ENCODE measurements around the gene TIAM2. TPM values are rescaled to one million over a fixed set of nuclear protein-coding genes. Genes with fewer than 3 reads are reported as not detected.

The TIAM2 gene
- total and polyA plus RNA-seq, 2 experiments from 2014 or later = 14.2 to 24.4 TPM

DNA sequence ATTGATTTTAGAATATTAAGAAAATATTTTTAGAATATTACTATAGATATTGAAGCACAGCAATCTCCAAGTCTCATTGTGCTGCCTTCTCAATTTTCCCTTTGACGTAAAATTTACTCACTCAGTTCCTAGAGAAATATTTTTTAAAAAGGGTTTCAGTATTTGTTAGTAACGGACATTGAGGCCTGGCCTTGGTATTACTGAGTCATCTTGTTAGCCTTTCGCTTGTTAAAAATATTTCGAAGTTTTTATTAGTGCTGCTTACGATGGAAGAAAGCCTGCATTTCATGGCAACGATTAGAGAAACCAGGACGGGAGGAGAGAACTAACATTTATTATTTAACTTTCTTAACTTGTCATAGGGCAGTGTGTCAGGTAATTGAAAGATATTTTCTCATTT is 82.2 kb downstream of the TIAM2 start (continued):
- TF ChIP-seq ZNF462 (CRISPR knock-in tag; IDR thresholded peaks at IDR 0.05) = no peak
- TF ChIP-seq CREB1 (CRISPR knock-in tag; IDR thresholded peaks at IDR 0.05; ENCODE audit: low read depth) = no peak

GRCh38 chr6:155077784-155078183 is 82.7 kb downstream of the TIAM2 start:
- DNase-seq (ENCODE audit: low spot score) (no peak), ATAC-seq (no peak)
- no peak overlapping the region for H3K4me3 Mint-ChIP-seq
- no peaks in the 10 kb centered on the region for H3K79me2 ChIP-seq (replicated peaks; ENCODE audit: insufficient read depth)
- H3K36me3 Mint-ChIP-seq (ENCODE audit: low read depth) = no peaks in the 10 kb centered on the region
- H4K20me1 ChIP-seq (replicated peaks; ENCODE audit: insufficient read depth) = no peaks in the 10 kb centered on the region
- H3K4me1 Mint-ChIP-seq = peaks cover 22% of the 10 kb centered on the region
- H2AFZ ChIP-seq = no peak overlapping the region
- H3K4me3 ChIP-seq = no peak overlapping the region
- H3K27ac ChIP-seq (ENCODE audit: low read depth) = peak overlapping the region; percentile 43; the same call in 1 of the 2 replicates
- peaks cover 10% of the 10 kb centered on the region for H3K4me1 ChIP-seq (ENCODE audit: insufficient read depth)
- no peak overlapping the region for H3K27ac Mint-ChIP-seq
- no peaks in the 10 kb centered on the region for H3K27me3 ChIP-seq (ENCODE audit: insufficient read depth)
- peaks cover 6% of the 10 kb centered on the region for H3K27me3 Mint-ChIP-seq (ENCODE audit: insufficient read depth, low read depth, poor library complexity)
- H3K9me2 ChIP-seq (ENCODE audit: insufficient read depth) = no peaks in the 10 kb centered on the region
- TF ChIP-seq ZNF331 (CRISPR knock-in tag; IDR thresholded peaks at IDR 0.05; ENCODE audit: low read depth) (no peak), ZNF114 (CRISPR knock-in tag; IDR thresholded peaks at IDR 0.05) (no peak), EZH2 (IDR thresholded peaks at IDR 0.05; ENCODE audit: low read depth, unreplicated experiment) (no peak), CREB1 (CRISPR knock-in tag; IDR thresholded peaks at IDR 0.05; ENCODE audit: low read depth) (no peak), STAT1 (IDR thresholded peaks at IDR 0.05; ENCODE audit: unreplicated experiment) (no peak), EZH2phosphoT487 (IDR thresholded peaks at IDR 0.05; ENCODE audit: unreplicated experiment) (no peak), CTCF (conservative IDR thresholded peaks at IDR 0.05; ENCODE audit: low read depth in 2 of 2) (no peak), REST (IDR thresholded peaks at IDR 0.05; ENCODE audit: unreplicated experiment) (no peak), NANOG (IDR thresholded peaks at IDR 0.05; ENCODE audit: borderline replicate concordance) (no peak)
- H3F3A ChIP-seq (replicated peaks; ENCODE audit: low read depth) = peaks cover 10% of the 10 kb centered on the region; the same call in 1 of the 2 replicates
- H3K9me3 Mint-ChIP-seq = no peaks in the 10 kb centered on the region
- no peaks in the 10 kb centered on the region for H3K36me3 ChIP-seq (ENCODE audit: insufficient read depth)
- H3K4me2 ChIP-seq = no peak overlapping the region
